ENCODE data around the gene TBC1D5. TPM values are rescaled to one million over a fixed set of nuclear protein-coding genes. Genes with fewer than 3 reads are reported as not detected.

The TBC1D5 gene
- total RNA-seq, 3 donors from 2014 or later: 70.1 to 109 (median 90.1) TPM

GRCh38 chr3:17175187-17175807, 567.1 kb downstream of the TBC1D5 start:
- Histone ChIP-seq H3K36me3 (no peaks in the 10 kb centered on the region), H3K9me3 (no peaks in the 10 kb centered on the region), H3K4me3 (no peak overlapping the region), H3K4me1 (no peaks in the 10 kb centered on the region), H3K27me3 (no peaks in the 10 kb centered on the region), H3K27ac (no peak overlapping the region)
- TF ChIP-seq POLR2AphosphoS5 (IDR thresholded peaks at IDR 0.05): no peak
- no peak for TF ChIP-seq POLR2A (IDR thresholded peaks at IDR 0.05)
- TF ChIP-seq CTCF (IDR thresholded peaks at IDR 0.05): no peak
- intact Hi-C loops (cut with DNase I; ENCODE audit: low total_unique reads): no loop called here
- no peak for DNase-seq (ENCODE audit: low spot score in 2 of 2)

- Histone ChIP-seq H3K9me3 (no peaks in the 10 kb centered on the region), H3K36me3 (no peaks in the 10 kb centered on the region), H3K4me1 (no peaks in the 10 kb centered on the region), H3K4me3 (no peak overlapping the region), H3K27ac (no peak overlapping the region), H3K27me3 (no peaks in the 10 kb centered on the region)
- intact Hi-C loops (cut with DNase I; ENCODE audit: low total_unique reads): no loop called here
- TF ChIP-seq POLR2AphosphoS5 (IDR thresholded peaks at IDR 0.05) (no peak), CTCF (IDR thresholded peaks at IDR 0.05) (no peak)
- no peak for DNase-seq (ENCODE audit: low spot score in 2 of 2)
Observed at GRCh38 chr3:17166369-17166768, 576.1 kb downstream of the TBC1D5 start.

GRCh38 chr3:17162116-17162515, 580.3 kb downstream of the TBC1D5 start:
- H3K9me3 ChIP-seq: no peaks in the 10 kb centered on the region
- no peaks in the 10 kb centered on the region for H3K27me3 ChIP-seq
- intact Hi-C loops (cut with DNase I; ENCODE audit: low total_unique reads): no loop called here
- no peak overlapping the region for H3K27ac ChIP-seq
- no peak for DNase-seq (ENCODE audit: low spot score in 2 of 2)
- H3K4me1 ChIP-seq: no peaks in the 10 kb centered on the region
- TF ChIP-seq CTCF (IDR thresholded peaks at IDR 0.05) (no peak), POLR2A (IDR thresholded peaks at IDR 0.05) (no peak), POLR2AphosphoS5 (IDR thresholded peaks at IDR 0.05) (no peak)
- H3K4me3 ChIP-seq: no peak overlapping the region
- no peaks in the 10 kb centered on the region for H3K36me3 ChIP-seq

GRCh38 chr3:17160597-17160996, 581.8 kb downstream of the TBC1D5 start:
- TF ChIP-seq POLR2AphosphoS5 (IDR thresholded peaks at IDR 0.05) (no peak), CTCF (IDR thresholded peaks at IDR 0.05) (no peak), POLR2A (IDR thresholded peaks at IDR 0.05) (no peak)
- Histone ChIP-seq H3K4me1 (no peaks in the 10 kb centered on the region), H3K4me3 (no peak overlapping the region), H3K9me3 (peaks cover 0 to under 1% of the 10 kb centered on the region in 2 donors), H3K27ac (no peak overlapping the region), H3K36me3 (no peaks in the 10 kb centered on the region), H3K27me3 (no peaks in the 10 kb centered on the region)
- intact Hi-C loops (cut with DNase I; ENCODE audit: low total_unique reads): no loop called here
- no peak for DNase-seq (ENCODE audit: low spot score in 2 of 2)

GRCh38 chr3:17158941-17159682, 583.3 kb downstream of the TBC1D5 start:
- TF ChIP-seq POLR2A (IDR thresholded peaks at IDR 0.05) (no peak), POLR2AphosphoS5 (IDR thresholded peaks at IDR 0.05) (no peak), CTCF (IDR thresholded peaks at IDR 0.05) (no peak)
- DNase-seq (ENCODE audit: low spot score in 2 of 2): no peak
- Histone ChIP-seq H3K9me3 (peaks cover 4 to 7% of the 10 kb centered on the region in 2 donors), H3K4me3 (no peak overlapping the region), H3K4me1 (no peaks in the 10 kb centered on the region), H3K27me3 (no peaks in the 10 kb centered on the region), H3K36me3 (peaks cover 6% of the 10 kb centered on the region), H3K27ac (no peak overlapping the region)
- intact Hi-C loops (cut with DNase I; ENCODE audit: low total_unique reads): no loop called here

Data from breast epithelium (tissue), 4 donors.